GM10847 (cell line): ENCODE results near the gene ADRA2B.
A peak's percentile ranks its signal among the peaks of the same experiment; 100 is the strongest.

Experiments used
- POLR2A ChIP-seq: IDR thresholded peaks from 2 replicates; pipeline ENCODE4 v1.6.1; 2011; ENCODE audit not compliant: insufficient read length; ENCODE audit errors: extremely low read depth

Gene ADRA2B

GRCh38 chr2:96143848-96144480, 27.6 kb upstream of the ADRA2B start:
- peak; percentile 40 for TF ChIP-seq POLR2A

GRCh38 chr2:96143231-96143847, 27.0 kb upstream of the ADRA2B start:
- TF ChIP-seq POLR2A: no peak

- TF ChIP-seq POLR2A: peak; percentile 47
Observed at GRCh38 chr2:96142217-96143113, 26.1 kb upstream of the ADRA2B start.

- TF ChIP-seq POLR2A: no peak
Observed at GRCh38 chr2:96140941-96141623, 24.7 kb upstream of the ADRA2B start.

GRCh38 chr2:96139181-96139758, 22.9 kb upstream of the ADRA2B start:
- TF ChIP-seq POLR2A: no peak

- no peak for TF ChIP-seq POLR2A
Observed at GRCh38 chr2:96138179-96139145, 22.1 kb upstream of the ADRA2B start, which contains the start of gene ASTL. Gene ASTL, minus strand, starts transcription at chr2:96138502. Its CDS starts 66 bp downstream, at chr2:96138436.

- TF ChIP-seq POLR2A: peak; percentile 16
Observed at GRCh38 chr2:96137321-96138178, 21.2 kb upstream of the ADRA2B start.

- peak; percentile 8 for TF ChIP-seq POLR2A
Observed at GRCh38 chr2:96136129-96136720, 19.9 kb upstream of the ADRA2B start.

- no peak for TF ChIP-seq POLR2A
Observed at GRCh38 chr2:96135621-96136020, 19.2 kb upstream of the ADRA2B start.

- no peak for TF ChIP-seq POLR2A
Observed at GRCh38 chr2:96135171-96135570, 18.8 kb upstream of the ADRA2B start.

GRCh38 chr2:96134421-96134820, 18.1 kb upstream of the ADRA2B start:
- no peak for TF ChIP-seq POLR2A
